HG03439 (cell line): ENCODE data around the gene CA10.

ENCODE experiments used
- ATAC-seq: cut with Tn5 transposase; IDR thresholded peaks from one replicate; pipeline ENCODE4 v1.9.1; 2021; ENCODE audit warnings: mild to moderate bottlenecking, moderate library complexity; ENCODE audit not compliant: unreplicated experiment

Gene CA10

GRCh38 chr17:51736356-51736755 is 422.2 kb downstream of the CA10 start:
- no peak for ATAC-seq

- no peak for ATAC-seq
Observed at GRCh38 chr17:51734976-51735375, 423.5 kb downstream of the CA10 start.

- no peak for ATAC-seq
Observed at GRCh38 chr17:51734462-51734861, 424.1 kb downstream of the CA10 start.

- no peak for ATAC-seq
Observed at GRCh38 chr17:51733166-51733565, 425.3 kb downstream of the CA10 start.

- ATAC-seq = no peak
Observed at GRCh38 chr17:51731941-51732722, 426.4 kb downstream of the CA10 start.

GRCh38 chr17:51730303-51731050 is 428.0 kb downstream of the CA10 start:
- no peak for ATAC-seq

- no peak for ATAC-seq
Observed at GRCh38 chr17:51725185-51725584, 433.3 kb downstream of the CA10 start.

- ATAC-seq = no peak
Observed at GRCh38 chr17:51724043-51724580, 434.4 kb downstream of the CA10 start.

- ATAC-seq = no peak
Observed at GRCh38 chr17:51722994-51723393, 435.5 kb downstream of the CA10 start.

- no peak for ATAC-seq
Observed at GRCh38 chr17:51721730-51722129, 436.8 kb downstream of the CA10 start.

GRCh38 chr17:51720439-51720838 is 438.1 kb downstream of the CA10 start:
- ATAC-seq = no peak

- no peak for ATAC-seq
Observed at GRCh38 chr17:51718983-51719382, 439.5 kb downstream of the CA10 start.

GRCh38 chr17:51711581-51711980 is 446.9 kb downstream of the CA10 start:
- no peak for ATAC-seq

GRCh38 chr17:51710634-51710979 is 447.9 kb downstream of the CA10 start:
- ATAC-seq = no peak

- no peak for ATAC-seq
Observed at GRCh38 chr17:51709694-51710633, 448.6 kb downstream of the CA10 start.

GRCh38 chr17:51707216-51707615 is 451.3 kb downstream of the CA10 start:
- ATAC-seq = no peak

GRCh38 chr17:51706093-51706492 is 452.4 kb downstream of the CA10 start:
- ATAC-seq = no peak

- no peak for ATAC-seq
Observed at GRCh38 chr17:51703361-51704341, 454.9 kb downstream of the CA10 start.

GRCh38 chr17:51702963-51703360 is 455.6 kb downstream of the CA10 start:
- no peak for ATAC-seq

- no peak for ATAC-seq
Observed at GRCh38 chr17:51701501-51701900, 457.0 kb downstream of the CA10 start.
